KBM-7 (cell line): Measurements from ENCODE around the gene RBM44.
A peak's percentile ranks its signal among the peaks of the same experiment; 100 is the strongest.
"Not testable (repeated sequence)": the region's sequence is repeated elsewhere in the genome, so short reads cannot be mapped to it uniquely, and the experiment has no call there.

Source experiments
- DNase-seq: peaks from one replicate; pipeline ENCODE4 v3.0.0-alpha.2; 2015
- in situ Hi-C: fragments of 300-500 bp; cut with MboI; formaldehyde crosslinking; loops from 2 replicates; pipeline ENCODE4 v1.14.3; 2020; ENCODE audit warnings: low sequenced_read_pairs, low pct_unique_long_range_greater_than_20kb, mixed read lengths

RBM44 gene

DNA sequence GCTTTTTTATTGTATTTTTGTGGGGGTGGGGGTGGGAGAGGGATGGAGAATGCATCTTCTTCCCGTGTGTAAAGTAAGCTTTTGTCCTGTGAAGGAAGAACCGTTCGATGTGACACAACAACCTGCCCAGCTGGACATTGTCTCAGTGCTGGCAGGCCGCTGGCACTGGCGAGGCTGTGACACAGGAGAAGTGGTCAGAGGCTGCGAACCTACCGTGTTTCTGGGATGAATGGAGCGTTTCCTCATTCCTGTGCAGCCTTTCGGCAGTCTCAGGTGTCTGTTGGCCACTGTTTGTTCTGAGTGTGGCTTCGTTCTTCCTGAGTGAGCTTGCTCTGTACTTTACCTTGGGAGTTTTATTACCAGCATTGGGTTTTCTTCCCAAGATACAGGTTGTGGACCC lies 68.9 kb downstream of the RBM44 start:
- no peak for DNase-seq
- in situ Hi-C loops: no loop called here

DNA sequence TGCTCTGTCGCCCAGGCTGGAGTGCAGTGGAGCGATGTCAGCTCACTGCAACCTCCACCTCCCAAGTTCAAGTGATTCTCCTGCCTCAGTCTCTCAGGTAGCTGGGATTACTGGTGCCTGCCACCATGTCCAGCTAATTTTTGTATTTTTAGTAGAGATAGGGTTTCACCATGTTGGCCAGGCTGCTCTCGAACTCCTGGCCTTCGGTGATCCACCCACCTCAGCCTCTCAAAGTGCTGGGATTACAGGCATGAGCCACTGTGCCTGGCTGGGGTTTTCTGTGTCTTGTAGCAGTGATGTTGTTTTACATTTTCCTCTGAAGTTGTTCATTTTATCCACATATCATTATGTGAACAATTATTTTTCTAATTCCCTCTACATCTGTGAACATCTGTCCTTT lies 69.5 kb downstream of the RBM44 start:
- in situ Hi-C loops, DNase-seq: not testable (repeated sequence)

DNA sequence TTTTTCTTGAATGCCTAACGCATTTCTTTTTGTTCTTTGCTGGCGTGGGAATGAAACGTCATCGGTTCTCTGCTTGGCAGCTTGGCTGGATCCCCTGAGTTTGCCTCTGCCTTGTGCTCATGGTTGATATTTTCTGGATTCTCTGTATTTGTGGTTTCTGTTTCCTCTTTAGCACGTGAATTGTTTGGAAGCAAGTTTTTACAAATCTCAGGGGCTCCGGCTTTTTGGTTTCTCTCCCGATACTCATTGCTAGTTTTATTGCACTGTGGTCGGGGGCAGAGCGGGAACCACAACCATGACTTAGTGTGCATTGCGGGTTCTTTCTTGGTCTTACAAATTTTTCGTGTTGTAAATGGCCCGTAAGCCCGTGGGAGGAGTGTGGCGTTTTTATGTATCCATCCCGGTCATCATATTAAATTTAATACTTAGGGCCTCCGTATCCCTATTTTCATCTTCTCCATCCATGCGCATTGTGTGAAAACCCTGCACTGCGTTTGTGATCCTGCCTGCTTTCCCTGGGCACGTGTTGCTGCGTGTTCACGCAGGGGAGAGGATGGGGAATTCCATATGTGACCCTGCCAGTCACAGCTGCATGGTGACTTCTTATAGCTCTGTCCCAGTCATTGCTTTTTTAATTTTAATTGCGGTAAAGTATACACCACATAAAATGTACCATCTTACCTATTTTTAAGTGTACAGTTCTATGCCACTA lies 70.2 kb downstream of the RBM44 start:
- in situ Hi-C loops: no loop called here
- DNase-seq: peak; percentile 77

DNA sequence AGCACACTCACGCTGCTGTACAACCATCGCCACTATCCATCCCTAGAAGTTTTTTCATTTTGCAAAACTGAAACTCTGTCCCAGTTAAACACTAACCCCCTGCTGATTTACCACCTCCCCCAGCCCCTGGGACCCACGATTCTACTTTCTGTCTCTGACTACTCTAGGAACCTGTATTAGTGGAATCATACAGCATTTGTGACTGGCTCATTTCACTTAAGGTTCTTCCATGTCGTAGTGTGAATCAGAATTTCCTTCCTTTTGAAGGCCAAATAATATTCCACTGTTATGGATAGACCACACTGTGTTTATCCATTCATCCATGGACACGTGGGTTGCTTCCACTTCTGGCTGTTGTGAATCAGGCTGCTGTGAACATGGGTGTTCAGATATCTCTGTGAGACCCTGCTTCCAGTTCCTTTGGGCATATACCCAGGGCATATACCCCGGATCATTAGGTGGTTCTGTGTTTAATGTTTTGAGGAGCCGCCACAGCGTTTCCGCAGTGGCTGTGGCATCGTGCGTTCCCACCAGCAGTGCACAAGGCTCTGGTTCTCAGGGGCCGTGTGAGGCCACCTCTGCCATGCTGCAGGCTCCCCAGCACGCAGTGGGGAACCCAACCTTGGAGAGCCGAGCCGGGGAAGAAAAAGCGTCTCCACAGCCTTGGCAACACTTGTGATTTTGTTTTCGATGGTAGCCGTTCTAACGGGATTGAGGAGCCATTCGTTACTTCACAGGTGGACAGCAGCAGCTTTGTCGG lies 70.9 kb downstream of the RBM44 start:
- in situ Hi-C loops: no loop called here
- DNase-seq: no peak

DNA sequence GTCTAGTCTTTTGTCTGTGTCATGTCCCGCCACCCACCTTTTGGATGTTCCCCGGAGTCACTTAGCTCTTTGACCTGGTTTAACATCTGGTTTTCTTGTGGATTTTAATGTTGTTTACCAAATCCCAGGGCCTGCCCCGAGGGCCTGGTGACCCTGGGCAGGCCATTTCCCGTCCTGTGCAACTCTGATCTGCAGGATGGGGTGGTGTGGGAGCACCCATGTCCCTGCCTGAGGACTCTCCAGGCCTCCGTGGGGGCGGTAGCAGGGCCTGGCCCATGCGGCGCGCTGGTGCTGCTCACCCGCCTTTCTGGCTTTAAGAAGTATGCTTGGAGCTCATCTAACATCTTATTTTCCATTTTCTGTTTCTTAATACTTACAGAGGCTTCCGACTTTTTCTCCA lies 71.5 kb downstream of the RBM44 start:
- DNase-seq: no peak
- in situ Hi-C loops: no loop called here

DNA sequence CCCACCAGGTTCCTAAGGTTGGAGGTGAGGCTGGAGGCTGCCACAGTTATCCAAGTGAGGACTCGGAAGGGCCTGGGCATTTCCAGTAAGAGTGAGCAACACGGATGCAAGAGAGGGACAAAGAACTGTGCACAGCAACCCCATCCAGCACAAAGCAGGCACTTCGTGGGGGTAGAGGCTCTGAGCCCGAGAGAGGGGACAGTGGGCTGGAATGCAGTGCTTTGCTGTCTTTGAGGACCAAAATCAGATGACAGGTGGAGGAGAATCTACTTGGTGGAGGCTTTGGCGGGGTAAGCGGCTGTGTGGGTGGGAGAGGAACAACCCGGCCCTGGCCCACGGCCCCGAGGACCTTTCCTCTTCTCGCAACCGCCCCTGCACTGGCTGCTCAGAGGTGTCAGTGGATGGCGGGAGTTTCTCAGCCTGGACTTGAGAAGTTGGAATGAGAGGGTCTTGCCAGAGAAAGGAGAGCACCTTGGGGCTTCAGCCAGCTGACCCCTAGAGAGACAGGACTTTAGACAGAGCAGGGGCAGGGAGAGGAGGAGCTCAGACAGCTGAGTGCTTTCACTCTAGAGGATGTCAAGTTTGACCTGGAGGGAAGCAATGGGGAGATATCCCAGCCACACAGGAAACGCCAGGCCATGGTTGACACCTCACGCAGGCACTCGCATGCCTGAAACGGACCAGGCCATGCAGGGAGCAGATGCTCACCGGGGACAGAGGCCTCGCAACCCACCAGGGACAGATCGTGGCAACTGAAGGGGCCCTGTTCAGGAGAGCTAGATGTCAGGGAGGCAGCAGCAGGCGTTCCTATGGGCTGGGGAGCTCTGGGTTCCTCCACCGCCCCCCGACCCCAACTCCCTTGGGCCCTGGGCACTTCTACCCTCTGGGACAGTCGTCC lies 72.4 kb downstream of the RBM44 start:
- DNase-seq: no peak
- in situ Hi-C loops: no loop called here

DNA sequence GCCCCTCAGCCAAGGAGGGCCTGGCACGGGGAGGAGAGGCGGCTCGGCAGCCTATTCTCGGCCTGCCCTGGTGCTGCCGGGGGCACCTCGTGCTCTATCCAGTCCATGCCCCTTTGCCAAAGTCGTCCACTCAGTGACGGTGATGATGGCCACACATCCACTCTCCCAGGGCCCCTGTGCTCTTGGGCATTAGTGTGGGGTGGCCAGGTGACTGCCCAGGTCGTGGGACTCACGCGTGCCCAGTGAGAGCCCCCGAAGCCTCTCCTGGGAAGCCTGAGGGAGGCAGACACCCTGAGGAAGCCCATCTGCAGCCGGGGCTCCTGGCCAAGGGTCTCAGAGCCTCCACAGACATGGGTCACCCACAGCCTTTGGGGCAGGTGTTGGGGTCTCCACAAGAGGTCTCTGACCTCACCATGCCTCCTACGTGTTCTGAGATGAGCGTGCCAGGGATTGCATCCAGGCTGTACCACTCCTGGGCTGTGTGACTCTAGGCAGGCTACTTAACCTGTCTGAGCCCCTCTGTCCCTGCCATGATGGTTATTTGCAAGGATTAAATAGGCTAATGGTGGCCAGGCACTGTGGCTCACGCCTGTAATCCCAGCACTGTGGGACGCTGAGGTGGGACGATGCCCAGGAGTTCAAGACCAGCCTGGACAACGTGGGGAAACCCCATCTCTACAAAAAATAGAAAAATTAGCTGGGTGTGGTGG lies 73.8 kb downstream of the RBM44 start:
- DNase-seq: no peak
- in situ Hi-C loops: no loop called here

DNA sequence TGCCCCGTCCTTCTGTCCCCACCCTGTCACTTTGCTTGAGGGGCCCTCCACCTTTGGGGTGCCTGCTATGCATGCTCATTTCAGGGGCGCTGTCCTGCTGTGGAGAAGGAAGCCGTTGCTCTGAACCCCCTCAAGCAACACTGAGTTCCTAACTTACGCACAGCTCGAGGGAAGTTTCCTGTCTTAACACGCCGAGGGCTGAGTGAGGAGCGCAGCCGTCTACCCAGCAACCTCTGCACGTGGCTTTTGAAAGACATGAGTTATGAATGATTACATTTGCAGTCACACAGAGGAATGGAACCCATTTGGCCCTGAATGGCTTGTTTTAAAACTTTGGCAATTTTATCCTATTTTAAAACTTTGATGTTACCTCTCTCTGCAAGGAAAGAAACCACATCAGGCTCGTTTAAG lies 74.8 kb downstream of the RBM44 start:
- in situ Hi-C loops: no loop called here
- no peak for DNase-seq

DNA sequence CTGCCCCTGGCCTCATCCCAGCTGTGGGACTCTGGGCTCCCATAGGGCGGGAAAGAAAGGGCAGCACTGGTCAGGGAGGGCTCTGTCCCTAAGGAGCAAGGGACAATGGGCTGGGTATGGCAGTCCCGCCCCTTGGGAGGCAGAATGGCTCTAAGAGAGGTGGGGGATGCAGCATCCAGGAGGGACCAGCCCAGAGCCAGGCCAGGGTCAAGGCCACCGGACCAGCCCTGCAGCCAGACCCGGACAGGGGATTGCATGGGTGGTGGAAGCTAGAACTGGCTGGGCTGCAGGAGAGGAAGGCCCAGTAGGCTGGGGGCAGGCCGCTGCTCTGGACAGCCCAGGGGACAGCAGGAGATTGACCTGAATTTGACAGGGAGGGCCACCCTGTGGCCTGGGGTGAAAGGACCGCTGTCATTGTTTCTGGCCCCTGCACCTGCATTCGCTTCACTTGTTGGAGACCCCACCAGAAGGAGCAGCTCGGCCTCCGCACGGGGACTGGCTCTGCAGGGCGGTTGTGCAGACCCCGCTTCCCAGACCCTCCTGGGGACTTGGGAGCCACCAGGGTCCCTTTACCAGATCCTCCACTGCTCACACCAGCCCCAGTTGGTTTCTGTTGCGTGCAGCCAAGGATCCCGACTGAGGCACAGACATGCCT lies 75.4 kb downstream of the RBM44 start:
- in situ Hi-C loops: no loop called here
- no peak for DNase-seq

DNA sequence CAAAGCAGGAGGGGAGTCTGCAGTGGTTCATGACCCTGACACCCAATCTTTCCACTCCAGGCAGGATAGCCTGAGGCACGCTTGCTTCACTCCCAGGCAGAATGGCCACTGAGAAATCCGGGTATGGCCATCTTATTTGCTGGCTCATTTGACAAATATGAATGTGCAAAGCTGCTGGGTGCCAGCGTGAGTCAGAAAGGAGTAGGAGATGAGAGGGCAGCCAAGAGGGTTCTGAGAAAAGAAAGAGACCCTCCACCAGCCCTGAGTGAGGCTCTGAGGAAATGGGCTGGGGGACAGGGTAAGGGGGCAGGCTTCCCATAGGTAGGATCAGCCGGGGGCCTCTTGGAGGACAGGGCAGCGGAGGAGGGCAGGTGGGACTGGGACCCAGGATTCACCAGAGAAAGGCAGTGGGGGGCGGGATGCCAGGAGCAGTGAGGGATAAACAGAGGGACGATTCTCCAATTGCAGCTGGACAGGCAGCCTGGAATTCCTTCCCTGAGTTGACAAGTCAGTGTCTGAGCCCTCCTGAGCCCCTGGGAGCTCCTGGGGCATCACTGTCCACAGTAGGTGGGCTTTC lies 76.1 kb downstream of the RBM44 start:
- DNase-seq: no peak
- in situ Hi-C loops: no loop called here

DNA sequence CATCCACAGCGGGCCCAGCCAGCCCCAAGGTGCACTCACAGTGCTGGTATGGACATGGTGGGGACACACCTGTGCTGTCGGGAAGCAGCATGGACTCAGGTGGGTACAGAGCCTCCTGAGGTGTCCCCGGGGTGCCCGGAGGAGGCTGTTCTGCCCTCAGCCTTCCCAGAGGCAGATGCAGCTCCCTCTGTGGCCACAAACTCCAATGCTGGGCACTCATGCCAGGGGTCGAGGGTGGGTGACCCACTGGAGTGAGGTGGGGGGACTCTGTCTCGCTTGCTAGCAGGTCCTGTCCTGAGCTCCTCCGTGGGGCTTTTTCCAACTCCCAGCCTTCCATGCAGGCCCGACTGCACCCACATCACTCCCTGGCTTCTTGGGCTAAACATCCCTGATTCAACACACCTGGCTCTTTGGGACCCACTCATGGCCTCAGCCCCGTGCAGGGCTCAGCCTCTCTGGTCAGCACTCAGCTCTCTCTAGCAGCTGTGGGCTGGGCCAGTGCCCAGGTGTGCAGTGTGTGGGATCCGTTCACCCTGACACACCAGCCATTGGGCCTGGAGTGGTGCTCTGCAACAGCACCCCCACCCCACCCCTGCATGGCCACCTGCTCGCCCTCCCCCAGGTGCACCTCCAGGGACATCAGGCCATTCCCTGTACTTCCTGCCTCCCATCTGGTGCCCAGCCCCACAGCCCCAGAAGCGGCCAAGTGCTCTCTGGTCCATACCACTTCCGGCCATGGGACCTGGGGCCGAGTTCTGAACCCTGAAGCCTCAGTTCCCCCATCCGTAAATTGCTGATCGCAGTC lies 76.9 kb downstream of the RBM44 start:
- DNase-seq: no peak
- in situ Hi-C loops: no loop called here

DNA sequence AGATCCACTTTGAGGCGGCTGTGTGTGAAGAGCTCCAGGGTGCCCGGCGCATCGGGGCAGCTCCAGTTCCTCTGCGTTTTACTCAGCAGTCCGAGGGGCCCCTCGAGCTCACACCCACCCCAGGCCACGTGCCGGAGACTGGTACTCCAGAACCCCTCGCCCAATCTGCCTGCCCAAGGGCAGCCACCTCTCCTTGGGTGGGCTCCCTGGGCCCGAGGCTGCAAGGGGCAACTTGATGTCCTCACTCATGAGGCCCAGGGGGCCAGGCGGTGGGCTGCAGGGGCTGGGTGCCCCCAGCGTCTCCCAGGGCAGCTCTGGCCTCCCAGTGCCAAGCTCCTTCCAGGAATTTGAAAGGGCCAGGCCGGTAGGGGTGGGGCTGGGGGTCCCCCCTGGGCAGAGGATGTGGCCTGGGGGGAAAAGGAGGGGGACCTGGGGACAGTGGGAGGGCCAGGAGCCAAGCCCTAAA lies 77.5 kb downstream of the RBM44 start:
- DNase-seq: no peak
- in situ Hi-C loops: no loop called here

DNA sequence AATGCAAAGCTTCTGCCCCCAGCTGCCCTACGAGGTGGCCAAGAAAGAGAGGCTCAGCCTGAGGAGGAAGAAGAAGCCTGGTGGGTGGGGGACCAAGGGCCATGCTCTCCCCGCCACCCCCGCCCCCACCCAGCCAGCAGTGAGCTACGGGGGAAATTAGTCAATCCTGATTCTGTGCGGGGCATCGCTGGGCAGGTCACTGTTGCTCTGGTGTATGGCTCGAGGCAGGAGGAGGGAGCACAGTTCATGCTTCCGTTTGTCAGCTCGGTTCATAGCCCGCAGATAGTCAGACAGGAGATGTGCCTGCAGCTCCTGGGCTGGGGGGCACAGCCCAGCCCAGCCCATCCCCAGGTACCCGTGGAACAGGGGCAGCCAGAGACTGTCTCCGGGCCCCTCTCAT lies 78.0 kb downstream of the RBM44 start:
- in situ Hi-C loops: no loop called here
- no peak for DNase-seq

DNA sequence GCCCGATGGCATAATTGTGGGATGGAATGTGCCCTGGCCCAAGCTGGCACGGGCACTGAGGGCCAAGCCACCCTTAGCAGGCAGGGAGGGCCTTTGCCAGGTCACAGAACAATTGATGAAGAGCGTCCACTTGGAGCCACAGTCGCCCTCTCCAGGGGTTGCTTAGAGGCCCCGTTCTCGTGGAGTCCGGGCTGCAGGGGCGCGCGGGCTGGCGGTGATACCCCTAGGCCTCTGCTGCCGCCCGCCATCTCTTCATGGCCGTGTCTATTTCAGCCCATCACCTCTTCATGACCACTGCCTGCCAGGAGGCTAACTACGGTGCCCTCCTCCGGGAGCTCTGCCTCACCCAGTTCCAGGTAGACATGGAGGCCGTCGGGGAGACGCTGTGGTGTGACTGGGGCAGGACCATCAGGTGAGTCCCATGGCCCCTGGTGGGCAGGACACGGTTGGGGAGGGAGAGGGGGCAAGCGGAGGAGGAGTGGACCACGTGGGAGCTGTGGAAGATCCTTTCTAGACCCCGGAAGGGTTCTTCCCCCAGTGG lies 78.4 kb downstream of the RBM44 start:
- in situ Hi-C loops: no loop called here
- no peak for DNase-seq

DNA sequence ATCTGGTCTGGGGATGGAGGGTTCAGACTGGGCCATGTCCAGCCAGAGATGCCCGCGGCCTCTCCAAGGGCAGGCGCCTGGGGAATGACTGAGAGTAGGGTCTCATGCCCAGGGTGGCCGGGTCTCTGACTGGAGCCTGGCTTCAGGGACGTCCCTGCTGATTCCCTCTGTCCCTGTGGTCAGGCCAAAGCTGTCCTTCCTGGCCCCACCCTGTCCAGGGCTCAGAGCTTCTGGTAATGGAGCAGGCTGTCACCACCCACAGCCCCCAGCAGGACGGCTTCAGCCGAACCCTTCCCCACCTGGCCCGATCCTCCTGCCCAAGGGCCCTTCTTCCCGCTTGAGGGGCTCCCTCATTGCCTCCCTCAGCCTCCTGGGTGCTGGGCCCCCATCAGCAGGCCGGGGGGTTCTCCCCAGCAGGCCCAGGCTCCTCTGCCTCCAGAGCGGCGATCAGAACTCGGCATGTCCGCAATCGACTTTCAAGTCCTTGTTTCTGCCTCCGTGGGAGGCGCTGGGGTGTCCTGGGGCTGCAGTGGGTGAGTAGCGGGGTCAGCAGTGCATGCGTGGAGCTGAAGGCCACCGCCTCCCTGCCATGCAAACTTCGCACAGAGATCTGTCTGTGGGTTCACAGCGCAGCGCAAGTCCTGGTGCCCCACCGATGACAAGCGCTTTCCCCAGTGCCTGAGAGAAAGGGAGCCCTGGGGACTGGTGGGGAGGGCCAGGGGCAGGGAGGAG lies 79.2 kb downstream of the RBM44 start:
- in situ Hi-C loops: no loop called here
- DNase-seq: no peak

DNA sequence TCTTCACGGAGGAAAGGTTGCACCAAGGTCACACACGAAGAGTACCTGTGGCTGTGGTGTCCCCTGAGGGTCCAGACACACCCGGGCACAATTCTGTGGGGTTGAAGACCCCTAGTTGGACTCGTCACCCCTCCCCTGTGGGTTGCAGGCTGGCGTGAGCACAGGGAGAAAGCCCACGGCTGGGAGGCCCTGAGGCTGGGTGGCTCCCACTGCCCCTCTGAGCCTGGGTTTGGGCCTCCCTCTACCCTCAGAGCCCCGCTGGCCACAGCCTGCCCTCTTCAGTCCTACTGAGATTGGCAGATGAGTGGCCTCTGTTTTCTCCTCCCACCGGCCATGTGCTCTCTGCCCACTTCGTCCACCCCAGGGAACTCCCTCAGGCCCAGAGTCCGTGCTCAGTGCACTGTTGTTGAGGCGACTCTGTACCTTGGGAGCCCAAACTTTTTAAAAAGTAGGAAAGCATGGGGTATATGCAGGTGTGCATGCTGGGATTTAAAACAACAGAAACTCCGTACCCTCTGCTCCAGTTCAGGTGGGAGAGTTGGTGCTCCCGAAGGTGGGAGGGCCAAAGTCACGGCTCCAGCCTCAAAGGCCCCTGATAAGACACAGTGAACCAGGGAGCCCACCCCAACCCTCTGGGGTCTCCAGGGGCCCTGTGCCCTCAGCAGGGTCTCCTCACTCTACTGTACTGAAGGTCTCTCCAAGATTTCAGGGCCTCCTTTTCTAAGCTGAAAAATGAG lies 79.9 kb downstream of the RBM44 start:
- in situ Hi-C loops: no loop called here
- DNase-seq: no peak
